DND-41 (cell line): ENCODE measurements around the gene PNPLA6.

Experiments used
- ATAC-seq: fragments of 200-7000 bp; cut with Tn5 transposase; 3 replicates; pipeline ENCODE4 v1.9.1; 2021; ENCODE audit warnings: low read depth; ENCODE audit not compliant: insufficient read depth
- DNase-seq: peaks from one replicate; pipeline ENCODE4 v3.0.0-alpha.2; 2020
- H2AFZ ChIP-seq: 2 replicates; pipeline ENCODE4 v1.6.0; 2012; ENCODE audit warnings: low read depth, low read length
- H3K27ac ChIP-seq: 2 replicates; pipeline ENCODE4 v1.5.1; 2012; ENCODE audit warnings: low read length, inconsistent platforms
- H3K27me3 ChIP-seq: fragments of 200-600 bp; sonication (generic); 2 replicates; pipeline ENCODE4 v1.6.0; 2012; ENCODE audit warnings: low read length, mild to moderate bottlenecking, inconsistent platforms; ENCODE audit not compliant: insufficient read depth, poor library complexity
- H3K36me3 ChIP-seq: 2 replicates; pipeline ENCODE4 v1.5.1; 2012; ENCODE audit warnings: low read length, inconsistent platforms; ENCODE audit not compliant: insufficient read depth
- H3K4me1 ChIP-seq: 2 replicates; pipeline ENCODE4 v1.5.1; 2012; ENCODE audit warnings: mild to moderate bottlenecking, low read length; ENCODE audit not compliant: insufficient read depth
- H3K4me2 ChIP-seq: 2 replicates; pipeline ENCODE4 v1.6.0; 2012; ENCODE audit warnings: mild to moderate bottlenecking, moderate library complexity, low read length, inconsistent platforms; ENCODE audit not compliant: insufficient read depth
- H3K4me3 ChIP-seq, 2 experiments: fragments of 200-600 bp in 1 of 2; shearing (Covaris generic) in 1 of 2; 2 replicates each; pipeline ENCODE4 v1.5.1; 2012 to 2016; ENCODE audit warnings: inconsistent platforms in 2 of 2, low read length in 2 of 2, mild to moderate bottlenecking in 2 of 2, low read depth in 1 of 2, moderate library complexity in 1 of 2
- H3K79me2 ChIP-seq: 2 replicates; pipeline ENCODE4 v1.6.0; 2012; ENCODE audit warnings: low read length, inconsistent platforms; ENCODE audit not compliant: insufficient read depth
- H3K9ac ChIP-seq: 2 replicates; pipeline ENCODE4 v1.6.0; 2012; ENCODE audit warnings: low read depth, mild to moderate bottlenecking, inconsistent platforms, low read length, moderate library complexity
- H3K9me3 ChIP-seq: 2 replicates; pipeline ENCODE4 v1.5.1; 2012; ENCODE audit warnings: low read length, moderate library complexity, mild to moderate bottlenecking, inconsistent platforms; ENCODE audit not compliant: insufficient read depth, severe bottlenecking
- H4K20me1 ChIP-seq: 2 replicates; pipeline ENCODE4 v1.6.0; 2012; ENCODE audit warnings: low read length; ENCODE audit not compliant: insufficient read depth
- EZH2 ChIP-seq: IDR thresholded peaks from 3 replicates; pipeline ENCODE4 v1.6.1; 2012; ENCODE audit warnings: borderline replicate concordance, low read depth, mild to moderate bottlenecking, moderate library complexity, low read length, inconsistent platforms; ENCODE audit not compliant: severe bottlenecking
- TF ChIP-seq, protein P1 (sequence below): IDR thresholded peaks from 2 replicates; pipeline ENCODE4 v1.5.1; 2012; ENCODE audit warnings: borderline replicate concordance, low read length, moderate library complexity, mild to moderate bottlenecking; ENCODE audit not compliant: poor library complexity, severe bottlenecking; ENCODE audit errors: extremely low read depth

PNPLA6 gene

GRCh38 chr19:7502552-7502951 is 33.0 kb upstream of the PNPLA6 start:
- H3K36me3 ChIP-seq: no peaks in the 10 kb centered on the region
- H3K4me1 ChIP-seq: no peaks in the 10 kb centered on the region
- no peak overlapping the region for H2AFZ ChIP-seq
- H3K9ac ChIP-seq: no peak overlapping the region
- H3K4me2 ChIP-seq: no peak overlapping the region
- TF ChIP-seq EZH2: no peak
- TF ChIP-seq, protein P1, sequence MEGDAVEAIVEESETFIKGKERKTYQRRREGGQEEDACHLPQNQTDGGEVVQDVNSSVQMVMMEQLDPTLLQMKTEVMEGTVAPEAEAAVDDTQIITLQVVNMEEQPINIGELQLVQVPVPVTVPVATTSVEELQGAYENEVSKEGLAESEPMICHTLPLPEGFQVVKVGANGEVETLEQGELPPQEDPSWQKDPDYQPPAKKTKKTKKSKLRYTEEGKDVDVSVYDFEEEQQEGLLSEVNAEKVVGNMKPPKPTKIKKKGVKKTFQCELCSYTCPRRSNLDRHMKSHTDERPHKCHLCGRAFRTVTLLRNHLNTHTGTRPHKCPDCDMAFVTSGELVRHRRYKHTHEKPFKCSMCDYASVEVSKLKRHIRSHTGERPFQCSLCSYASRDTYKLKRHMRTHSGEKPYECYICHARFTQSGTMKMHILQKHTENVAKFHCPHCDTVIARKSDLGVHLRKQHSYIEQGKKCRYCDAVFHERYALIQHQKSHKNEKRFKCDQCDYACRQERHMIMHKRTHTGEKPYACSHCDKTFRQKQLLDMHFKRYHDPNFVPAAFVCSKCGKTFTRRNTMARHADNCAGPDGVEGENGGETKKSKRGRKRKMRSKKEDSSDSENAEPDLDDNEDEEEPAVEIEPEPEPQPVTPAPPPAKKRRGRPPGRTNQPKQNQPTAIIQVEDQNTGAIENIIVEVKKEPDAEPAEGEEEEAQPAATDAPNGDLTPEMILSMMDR: no peak
- H3K79me2 ChIP-seq: no peaks in the 10 kb centered on the region
- H4K20me1 ChIP-seq: no peaks in the 10 kb centered on the region
- H3K4me3 ChIP-seq: no peak overlapping the region
- no peaks in the 10 kb centered on the region for H3K9me3 ChIP-seq
- DNase-seq (no peak), ATAC-seq (no peak)
- H3K27ac ChIP-seq: no peak overlapping the region
- H3K27me3 ChIP-seq: no peaks in the 10 kb centered on the region

- H3K4me3 ChIP-seq: no peak overlapping the region
- H3K9ac ChIP-seq: no peak overlapping the region
- TF ChIP-seq EZH2: no peak
- TF ChIP-seq, protein P1: no peak
- H3K27ac ChIP-seq: no peak overlapping the region
- no peak for DNase-seq
- no peaks in the 10 kb centered on the region for H3K36me3 ChIP-seq
- no peaks in the 10 kb centered on the region for H3K4me1 ChIP-seq
- no peaks in the 10 kb centered on the region for H3K9me3 ChIP-seq
- no peak overlapping the region for H3K4me2 ChIP-seq
- H2AFZ ChIP-seq: no peak overlapping the region
- ATAC-seq: no peak
- no peaks in the 10 kb centered on the region for H3K79me2 ChIP-seq
- no peaks in the 10 kb centered on the region for H4K20me1 ChIP-seq
- H3K27me3 ChIP-seq: no peaks in the 10 kb centered on the region
These were observed 30.8 kb upstream of the PNPLA6 start for GRCh38 chr19:7504684-7505083.

DNA sequence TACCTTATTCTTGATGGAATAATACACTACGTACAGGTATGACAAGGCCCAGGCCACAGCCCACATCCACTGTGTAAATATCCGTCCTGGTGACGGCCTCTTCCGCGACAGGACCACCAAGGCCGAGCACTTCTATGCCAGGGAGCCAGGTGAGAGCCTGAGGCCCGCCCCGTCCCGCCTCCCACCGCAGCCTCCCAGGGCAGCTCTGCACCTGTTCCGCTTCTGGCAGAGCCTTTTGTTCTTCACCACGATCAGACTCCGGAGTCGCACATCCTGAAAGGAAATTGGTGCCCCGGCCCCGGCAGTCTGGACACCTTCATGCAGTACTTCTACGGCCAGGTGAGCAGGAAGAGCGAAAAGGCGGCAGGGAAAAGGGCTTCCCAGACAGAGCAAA is 30.2 kb upstream of the PNPLA6 start:
- DNase-seq: no peak

More for the DNA sequence above, 30.2 kb upstream of the PNPLA6 start:
- Histone ChIP-seq H3K4me2 (no peak overlapping the region), H3K27me3 (no peaks in the 10 kb centered on the region), H3K79me2 (no peaks in the 10 kb centered on the region), H3K4me3 (no peak overlapping the region), H3K4me1 (no peaks in the 10 kb centered on the region), H3K36me3 (no peaks in the 10 kb centered on the region), H3K9ac (no peak overlapping the region), H4K20me1 (no peaks in the 10 kb centered on the region), H3K9me3 (no peaks in the 10 kb centered on the region), H2AFZ (no peak overlapping the region), H3K27ac (no peak overlapping the region)
- TF ChIP-seq EZH2: no peak
- TF ChIP-seq, protein P1: no peak
- ATAC-seq: no peak
